MM.1S (cell line): Measurements from ENCODE around the gene MROH2A.

ENCODE experiments used
- DNase-seq: peaks from one replicate; pipeline ENCODE4 v3.0.0-alpha.2; 2015
- H2AFZ ChIP-seq: fragments of 300-600 bp; sonication (generic); 2 replicates; pipeline ENCODE4 v1.6.0; 2016; ENCODE audit warnings: antibody characterized with exemption, low read length
- H3F3A ChIP-seq: fragments of 300-600 bp; sonication (generic); 2 replicates; pipeline ENCODE4 v1.6.1; 2016; ENCODE audit warnings: mild to moderate bottlenecking, antibody characterized with exemption, low read length, moderate library complexity, mixed read lengths; ENCODE audit not compliant: insufficient read depth
- H3K27ac ChIP-seq: fragments of 300-600 bp; sonication (generic); 2 replicates; pipeline ENCODE4 v1.5.1; 2016; ENCODE audit warnings: mild to moderate bottlenecking, low read length
- H3K27me3 ChIP-seq: fragments of 300-600 bp; sonication (generic); replicated peaks from 2 replicates; pipeline ENCODE4 v1.6.0; 2016; ENCODE audit warnings: low read length; ENCODE audit not compliant: insufficient read depth
- H3K36me3 ChIP-seq: fragments of 300-600 bp; sonication (generic); replicated peaks from 2 replicates; pipeline ENCODE4 v1.6.1; 2016; ENCODE audit warnings: mild to moderate bottlenecking, low read length, mixed read lengths; ENCODE audit not compliant: insufficient read depth
- H3K4me1 ChIP-seq: fragments of 300-600 bp; sonication (generic); 2 replicates; pipeline ENCODE4 v1.6.1; 2016; ENCODE audit warnings: low read length, mixed read lengths
- H3K4me2 ChIP-seq: fragments of 300-600 bp; sonication (generic); 2 replicates; pipeline ENCODE4 v1.6.0; 2016; ENCODE audit warnings: low read depth, low read length
- H3K4me3 ChIP-seq: fragments of 300-600 bp; sonication (generic); 2 replicates; pipeline ENCODE4 v1.5.1; 2016; ENCODE audit warnings: low read length, mixed read lengths
- H3K79me2 ChIP-seq: fragments of 300-600 bp; sonication (generic); 2 replicates; pipeline ENCODE4 v1.6.1; 2016; ENCODE audit warnings: mixed run types, low read length, mixed read lengths
- H3K9ac ChIP-seq: fragments of 300-600 bp; sonication (generic); 2 replicates; pipeline ENCODE4 v1.6.1; 2016; ENCODE audit warnings: low read length, mixed read lengths
- H3K9me2 ChIP-seq: fragments of 300-600 bp; sonication (generic); replicated peaks from 2 replicates; pipeline ENCODE4 v1.6.1; 2016; ENCODE audit warnings: mild to moderate bottlenecking, low read length, mixed read lengths; ENCODE audit not compliant: insufficient read depth
- H3K9me3 ChIP-seq: fragments of 300-600 bp; sonication (generic); replicated peaks from 2 replicates; pipeline ENCODE4 v1.6.1; 2016; ENCODE audit warnings: mild to moderate bottlenecking, low read length, mixed read lengths; ENCODE audit not compliant: insufficient read depth
- H4K20me1 ChIP-seq: fragments of 300-600 bp; sonication (generic); 2 replicates; pipeline ENCODE4 v1.6.1; 2016; ENCODE audit warnings: mild to moderate bottlenecking, low read length, moderate library complexity, mixed read lengths; ENCODE audit not compliant: insufficient read depth
- EZH2 ChIP-seq: fragments of 300-600 bp; sonication (generic); optimal IDR thresholded peaks from 2 replicates; pipeline ENCODE3; 2017; ENCODE audit warnings: low read depth, mild to moderate bottlenecking, antibody characterized with exemption, low read length, mixed read lengths
- EZH2phosphoT487 ChIP-seq: fragments of 300-600 bp; sonication (generic); IDR thresholded peaks from 2 replicates; pipeline ENCODE4 v1.6.1; 2018; ENCODE audit warnings: antibody characterized with exemption, low read length
- TF ChIP-seq, protein P1 (sequence below): fragments of 300-600 bp; sonication (generic); IDR thresholded peaks from 2 replicates; pipeline ENCODE4 v1.5.1; 2016; ENCODE audit warnings: antibody characterized with exemption, low read length, mixed read lengths

The MROH2A gene

DNA sequence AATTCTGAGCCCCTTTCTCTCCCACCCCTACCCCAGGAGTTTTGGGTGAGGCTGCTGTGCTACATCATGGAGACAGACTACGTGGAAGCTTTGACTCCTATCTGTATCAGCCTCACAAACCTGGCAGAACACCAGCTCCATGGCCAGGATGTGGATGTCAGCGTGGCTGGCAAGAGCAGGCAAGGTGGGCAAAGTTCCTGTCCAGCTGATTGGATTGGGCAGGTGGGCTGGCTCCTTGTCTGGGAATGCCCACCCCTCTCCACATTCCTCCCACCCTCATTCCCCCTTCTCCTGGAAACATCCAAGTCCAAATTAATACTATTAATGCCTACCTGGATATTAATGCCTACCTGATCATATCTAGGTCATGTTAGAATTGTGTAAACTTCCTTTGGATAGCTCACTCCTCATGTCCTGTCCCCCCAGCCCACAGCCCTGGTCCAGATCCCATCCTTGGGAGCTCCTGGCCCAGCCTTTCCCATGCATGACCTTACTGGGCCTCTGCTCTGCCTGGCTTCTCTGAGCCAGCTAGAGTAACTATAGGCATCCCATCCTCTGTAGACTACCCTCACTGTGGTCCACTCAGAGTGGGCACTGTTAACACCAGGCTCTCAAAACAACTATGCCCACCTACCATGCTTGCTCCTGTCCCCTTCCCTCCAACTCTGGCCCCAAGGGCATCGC, 24.1 kb downstream of the MROH2A start:
- Histone ChIP-seq H3K79me2 (no peaks in the 10 kb centered on the region), H3K9ac (no peak overlapping the region), H2AFZ (no peak overlapping the region), H3K4me2 (no peak overlapping the region), H3K9me3 (no peaks in the 10 kb centered on the region), H3K4me3 (no peak overlapping the region), H3K9me2 (no peaks in the 10 kb centered on the region), H3F3A (no peaks in the 10 kb centered on the region), H4K20me1 (no peaks in the 10 kb centered on the region), H3K36me3 (no peaks in the 10 kb centered on the region), H3K27me3 (no peaks in the 10 kb centered on the region), H3K27ac (no peak overlapping the region), H3K4me1 (peaks cover 11% of the 10 kb centered on the region)
- no peak for DNase-seq
- TF ChIP-seq, protein P1, sequence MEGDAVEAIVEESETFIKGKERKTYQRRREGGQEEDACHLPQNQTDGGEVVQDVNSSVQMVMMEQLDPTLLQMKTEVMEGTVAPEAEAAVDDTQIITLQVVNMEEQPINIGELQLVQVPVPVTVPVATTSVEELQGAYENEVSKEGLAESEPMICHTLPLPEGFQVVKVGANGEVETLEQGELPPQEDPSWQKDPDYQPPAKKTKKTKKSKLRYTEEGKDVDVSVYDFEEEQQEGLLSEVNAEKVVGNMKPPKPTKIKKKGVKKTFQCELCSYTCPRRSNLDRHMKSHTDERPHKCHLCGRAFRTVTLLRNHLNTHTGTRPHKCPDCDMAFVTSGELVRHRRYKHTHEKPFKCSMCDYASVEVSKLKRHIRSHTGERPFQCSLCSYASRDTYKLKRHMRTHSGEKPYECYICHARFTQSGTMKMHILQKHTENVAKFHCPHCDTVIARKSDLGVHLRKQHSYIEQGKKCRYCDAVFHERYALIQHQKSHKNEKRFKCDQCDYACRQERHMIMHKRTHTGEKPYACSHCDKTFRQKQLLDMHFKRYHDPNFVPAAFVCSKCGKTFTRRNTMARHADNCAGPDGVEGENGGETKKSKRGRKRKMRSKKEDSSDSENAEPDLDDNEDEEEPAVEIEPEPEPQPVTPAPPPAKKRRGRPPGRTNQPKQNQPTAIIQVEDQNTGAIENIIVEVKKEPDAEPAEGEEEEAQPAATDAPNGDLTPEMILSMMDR = no peak
- no peak for TF ChIP-seq EZH2phosphoT487

- no peak for TF ChIP-seq EZH2phosphoT487
- TF ChIP-seq, protein P1 = no peak
- no peak for TF ChIP-seq EZH2
- peaks cover 11% of the 10 kb centered on the region for H3K4me1 ChIP-seq
- H3K36me3 ChIP-seq = no peaks in the 10 kb centered on the region
- H2AFZ ChIP-seq = no peak overlapping the region
- no peak overlapping the region for H3K4me3 ChIP-seq
- H3K9me2 ChIP-seq = no peaks in the 10 kb centered on the region
- no peaks in the 10 kb centered on the region for H4K20me1 ChIP-seq
- H3K27ac ChIP-seq = no peak overlapping the region
- no peaks in the 10 kb centered on the region for H3K9me3 ChIP-seq
- no peak overlapping the region for H3K9ac ChIP-seq
- H3K4me2 ChIP-seq = no peak overlapping the region
- DNase-seq = no peak
- H3K79me2 ChIP-seq = no peaks in the 10 kb centered on the region
- no peaks in the 10 kb centered on the region for H3K27me3 ChIP-seq
- H3F3A ChIP-seq = no peaks in the 10 kb centered on the region
Measured at GRCh38 chr2:233803292-233803911, 25.3 kb downstream of the MROH2A start.

GRCh38 chr2:233803994-233804393, 25.9 kb downstream of the MROH2A start:
- no peak overlapping the region for H3K9ac ChIP-seq
- no peaks in the 10 kb centered on the region for H3K9me2 ChIP-seq
- H3K79me2 ChIP-seq = no peaks in the 10 kb centered on the region
- H3F3A ChIP-seq = no peaks in the 10 kb centered on the region
- H3K4me2 ChIP-seq = no peak overlapping the region
- no peak overlapping the region for H3K27ac ChIP-seq
- no peaks in the 10 kb centered on the region for H3K36me3 ChIP-seq
- H3K4me1 ChIP-seq = peaks cover 11% of the 10 kb centered on the region
- DNase-seq = no peak
- no peaks in the 10 kb centered on the region for H4K20me1 ChIP-seq
- H2AFZ ChIP-seq = no peak overlapping the region
- no peaks in the 10 kb centered on the region for H3K9me3 ChIP-seq
- TF ChIP-seq EZH2 (no peak), EZH2phosphoT487 (no peak)
- TF ChIP-seq, protein P1 = no peak
- H3K27me3 ChIP-seq = no peaks in the 10 kb centered on the region
- H3K4me3 ChIP-seq = no peak overlapping the region
